Measurements from ENCODE around the gene JUN. TPM values are rescaled to one million over a fixed set of nuclear protein-coding genes. Genes with fewer than 3 reads are reported as not detected.
"Not testable (repeated sequence)": the region's sequence is repeated elsewhere in the genome, so short reads cannot be mapped to it uniquely, and the experiment has no call there.

Gene JUN
- total RNA-seq, 4 donors from 2014 or later = 93.8 to 589 (median 205) TPM

GRCh38 chr1:58805716-58806571 is 22.1 kb upstream of the JUN start:
- 81 to 84% methylated on average over 11 of the region's 11 CpGs for WGBS, 2 donors
- TF ChIP-seq, protein P1, sequence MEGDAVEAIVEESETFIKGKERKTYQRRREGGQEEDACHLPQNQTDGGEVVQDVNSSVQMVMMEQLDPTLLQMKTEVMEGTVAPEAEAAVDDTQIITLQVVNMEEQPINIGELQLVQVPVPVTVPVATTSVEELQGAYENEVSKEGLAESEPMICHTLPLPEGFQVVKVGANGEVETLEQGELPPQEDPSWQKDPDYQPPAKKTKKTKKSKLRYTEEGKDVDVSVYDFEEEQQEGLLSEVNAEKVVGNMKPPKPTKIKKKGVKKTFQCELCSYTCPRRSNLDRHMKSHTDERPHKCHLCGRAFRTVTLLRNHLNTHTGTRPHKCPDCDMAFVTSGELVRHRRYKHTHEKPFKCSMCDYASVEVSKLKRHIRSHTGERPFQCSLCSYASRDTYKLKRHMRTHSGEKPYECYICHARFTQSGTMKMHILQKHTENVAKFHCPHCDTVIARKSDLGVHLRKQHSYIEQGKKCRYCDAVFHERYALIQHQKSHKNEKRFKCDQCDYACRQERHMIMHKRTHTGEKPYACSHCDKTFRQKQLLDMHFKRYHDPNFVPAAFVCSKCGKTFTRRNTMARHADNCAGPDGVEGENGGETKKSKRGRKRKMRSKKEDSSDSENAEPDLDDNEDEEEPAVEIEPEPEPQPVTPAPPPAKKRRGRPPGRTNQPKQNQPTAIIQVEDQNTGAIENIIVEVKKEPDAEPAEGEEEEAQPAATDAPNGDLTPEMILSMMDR (IDR thresholded peaks at IDR 0.05) = no peak
- no peak for TF ChIP-seq POLR2A (IDR thresholded peaks at IDR 0.05)

DNA sequence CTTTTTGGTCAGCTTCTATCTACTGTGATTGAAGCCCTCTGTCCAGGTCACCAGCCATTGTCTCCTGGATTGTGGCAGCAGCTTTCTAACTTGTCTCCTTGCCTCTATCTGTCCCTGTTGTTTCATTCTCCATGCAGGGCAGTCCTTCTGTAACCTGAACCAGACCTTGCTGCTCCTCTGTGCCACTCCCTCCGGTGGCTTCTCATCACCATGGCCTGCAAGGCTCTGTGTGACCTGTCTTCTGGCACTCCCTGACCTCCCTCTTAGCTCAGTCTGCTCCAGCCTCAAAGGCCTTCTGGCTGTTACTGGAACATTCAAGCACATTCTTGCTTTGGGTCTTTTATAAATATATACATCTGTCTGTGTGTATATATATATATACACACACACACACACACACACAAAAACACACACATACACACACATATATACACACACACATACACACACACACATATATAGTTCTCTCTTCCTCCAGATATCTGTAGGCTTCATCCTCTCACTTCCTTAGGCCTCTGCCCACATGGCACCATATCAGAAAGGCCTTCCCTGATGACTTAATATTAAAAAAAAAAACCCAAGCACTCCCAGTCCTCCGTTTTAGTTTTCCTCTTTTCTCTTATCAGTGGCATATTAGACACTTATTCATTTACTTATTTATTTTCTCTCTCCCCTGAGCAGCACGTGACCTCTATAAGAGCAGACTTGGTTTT is 21.2 kb upstream of the JUN start:
- TF ChIP-seq, protein P1 (IDR thresholded peaks at IDR 0.05) = no peak
- no peak for TF ChIP-seq POLR2A (IDR thresholded peaks at IDR 0.05)
- intact Hi-C loops (cut with DNase I; ENCODE audit: low total_unique reads) = no loop called here
- H3K4me3 ChIP-seq (ENCODE audit: low read depth, poor library complexity, severe bottlenecking) = no peak overlapping the region
- 62 to 75% methylated on average over 3 of the region's 3 CpGs for WGBS, 2 donors
- DNase-seq (ENCODE audit: low spot score in 2 of 2) = no peak

More at GRCh38 chr1:58805716-58806571, 22.1 kb upstream of the JUN start:
- intact Hi-C loops (cut with DNase I; ENCODE audit: low total_unique reads) = no loop called here
- no peak overlapping the region for H3K4me3 ChIP-seq (ENCODE audit: low read depth, poor library complexity, severe bottlenecking)
- DNase-seq (ENCODE audit: low spot score in 2 of 2) = no peak

- WGBS, 2 donors = 74 to 75% methylated on average over 2 of the region's 2 CpGs
- intact Hi-C loops (cut with DNase I; ENCODE audit: low total_unique reads) = no loop called here
- no peak for DNase-seq (ENCODE audit: low spot score in 2 of 2)
- TF ChIP-seq, protein P1 (IDR thresholded peaks at IDR 0.05) = no peak
- no peak for TF ChIP-seq POLR2A (IDR thresholded peaks at IDR 0.05)
- H3K4me3 ChIP-seq (ENCODE audit: low read depth, poor library complexity, severe bottlenecking) = no peak overlapping the region
Observed at GRCh38 chr1:58803858-58804257, 20.0 kb upstream of the JUN start.

DNA sequence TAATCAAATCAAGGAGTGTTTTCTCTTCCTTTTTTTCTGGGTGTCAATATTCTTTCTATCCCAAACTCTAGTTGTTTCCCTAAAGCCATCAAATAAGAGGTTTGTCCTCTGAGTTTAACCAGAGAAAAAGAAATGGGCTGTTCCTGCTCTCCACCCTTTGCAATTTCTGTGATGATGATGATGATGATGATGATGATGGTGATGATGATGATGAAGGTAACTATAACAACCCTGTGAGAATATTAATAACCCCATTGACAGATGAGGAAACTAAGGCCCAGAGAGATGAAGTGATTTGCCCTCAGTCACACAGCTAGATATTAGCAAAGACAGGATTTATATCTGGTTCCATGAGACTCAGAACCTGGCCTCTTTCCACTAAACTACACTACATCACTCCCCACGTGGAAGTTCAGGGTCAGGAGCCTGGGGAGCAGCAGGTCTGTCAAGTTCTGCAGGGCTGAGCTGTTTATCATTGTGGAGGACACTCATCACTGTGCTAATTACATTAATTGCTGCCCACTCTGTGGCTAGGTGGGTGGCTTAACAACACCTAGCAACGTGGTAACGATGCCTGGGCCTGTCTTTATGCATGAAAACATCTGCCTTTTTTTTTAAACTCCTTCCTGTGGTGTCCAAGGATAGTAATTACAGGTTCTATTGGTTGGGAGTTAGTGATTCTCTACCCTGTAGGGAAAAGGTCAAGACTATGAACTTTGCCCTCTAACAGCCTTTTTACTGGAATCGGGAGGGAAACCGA is 19.0 kb upstream of the JUN start:
- no peak overlapping the region for H3K4me3 ChIP-seq (ENCODE audit: low read depth, poor library complexity, severe bottlenecking)
- TF ChIP-seq POLR2A (IDR thresholded peaks at IDR 0.05) = no peak
- TF ChIP-seq, protein P1 (IDR thresholded peaks at IDR 0.05) = no peak
- WGBS, 2 donors = 42 to 58% methylated on average over 5 of the region's 5 CpGs
- peak in 1 of 2 donors; percentile 42 for DNase-seq (ENCODE audit: low spot score in 2 of 2)
- intact Hi-C loops (cut with DNase I; ENCODE audit: low total_unique reads) = no loop called here

- DNase-seq (ENCODE audit: low spot score in 2 of 2); H3K4me3 ChIP-seq (ENCODE audit: low read depth, poor library complexity, severe bottlenecking); intact Hi-C loops (cut with DNase I; ENCODE audit: low total_unique reads): not testable (repeated sequence)
- WGBS, 2 donors = 83 to 90% methylated on average over 1 of the region's 1 CpG
Observed at GRCh38 chr1:58801286-58801685, 17.4 kb upstream of the JUN start.

DNA sequence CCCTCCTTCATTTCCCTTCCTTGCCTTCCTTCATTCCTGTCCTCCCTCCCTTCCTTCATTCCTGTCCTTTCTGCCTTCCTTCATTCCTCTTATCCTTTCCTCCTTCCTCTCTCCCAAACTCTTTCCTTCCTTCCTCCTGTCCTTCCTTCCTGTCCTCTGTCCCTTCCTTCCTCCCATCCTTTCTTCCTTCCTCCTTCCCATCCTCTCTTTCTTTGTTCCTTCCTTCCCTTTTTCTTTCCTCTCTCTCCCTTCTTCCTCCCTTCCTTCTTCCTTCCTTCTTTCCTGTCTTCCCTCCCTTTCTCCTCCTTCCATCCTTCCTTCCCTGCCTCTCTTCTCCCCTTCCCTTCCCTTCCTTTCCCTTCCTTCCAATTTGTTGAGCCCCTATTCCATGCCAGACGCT is 15.8 kb upstream of the JUN start:
- TF ChIP-seq, protein P1 (IDR thresholded peaks at IDR 0.05) = no peak
- TF ChIP-seq POLR2A (IDR thresholded peaks at IDR 0.05) = no peak
- no peak overlapping the region for H3K4me3 ChIP-seq (ENCODE audit: low read depth, poor library complexity, severe bottlenecking)
- WGBS, 2 donors = 96 to 100% methylated on average over 1 of the region's 1 CpG
- intact Hi-C loops (cut with DNase I; ENCODE audit: low total_unique reads) = no loop called here
- DNase-seq (ENCODE audit: low spot score in 2 of 2) = no peak
